A172 (cell line): ENCODE measurements around the gene ABCD3. TPM values are rescaled to one million over a fixed set of nuclear protein-coding genes. Genes with fewer than 3 reads are reported as not detected.
"Not testable (repeated sequence)": the region's sequence is repeated elsewhere in the genome, so short reads cannot be mapped to it uniquely, and the experiment has no call there.

ENCODE experiments used
- DNase-seq: peaks from one replicate; pipeline ENCODE4 v3.0.0-alpha.2; 2015; ENCODE audit warnings: low spot score
- total RNA-seq: library from RNA; depleted of rRNA; stranded (reverse); fragments of >200 nt; shearing (Covaris generic); gene quantifications from 2 replicates; pipeline ENCODE4 v1.2.3, GENCODE V29; 2014

The ABCD3 gene
- total RNA-seq, 1 experiment from 2014 or later = 50.4 TPM

- no peak for DNase-seq
Observed at GRCh38 chr1:94413311-94413710, 4.9 kb upstream of the ABCD3 start.

- peak; percentile 46 for DNase-seq
Observed at GRCh38 chr1:94416901-94417727, 1.1 kb upstream of the ABCD3 start.

GRCh38 chr1:94417728-94417977 is 536 bp upstream of the ABCD3 start:
- DNase-seq = no peak

GRCh38 chr1:94418664-94419655 is 771 bp downstream of the ABCD3 start:
- peak; percentile 32 for DNase-seq

- DNase-seq = no peak
Observed at GRCh38 chr1:94422115-94422820, 4.1 kb downstream of the ABCD3 start.

GRCh38 chr1:94425821-94426484 is 7.8 kb downstream of the ABCD3 start:
- DNase-seq = no peak

GRCh38 chr1:94426485-94426870 is 8.3 kb downstream of the ABCD3 start:
- not testable (repeated sequence) for DNase-seq

GRCh38 chr1:94428441-94428840 is 10.3 kb downstream of the ABCD3 start:
- DNase-seq = no peak

GRCh38 chr1:94428927-94429528 is 10.8 kb downstream of the ABCD3 start:
- DNase-seq = not testable (repeated sequence)

- not testable (repeated sequence) for DNase-seq
Observed at GRCh38 chr1:94430066-94430465, 11.9 kb downstream of the ABCD3 start.

GRCh38 chr1:94433866-94434265 is 15.7 kb downstream of the ABCD3 start:
- no peak for DNase-seq

GRCh38 chr1:94434365-94435045 is 16.3 kb downstream of the ABCD3 start:
- no peak for DNase-seq

GRCh38 chr1:94438692-94439276 is 20.6 kb downstream of the ABCD3 start:
- DNase-seq = no peak

GRCh38 chr1:94440088-94440487 is 21.9 kb downstream of the ABCD3 start:
- no peak for DNase-seq

GRCh38 chr1:94443067-94443466 is 24.9 kb downstream of the ABCD3 start:
- not testable (repeated sequence) for DNase-seq

- not testable (repeated sequence) for DNase-seq
Observed at GRCh38 chr1:94444819-94445218, 26.6 kb downstream of the ABCD3 start.

- DNase-seq = not testable (repeated sequence)
Observed at GRCh38 chr1:94445733-94446132, 27.5 kb downstream of the ABCD3 start.

- not testable (repeated sequence) for DNase-seq
Observed at GRCh38 chr1:94446177-94446576, 28.0 kb downstream of the ABCD3 start.

- not testable (repeated sequence) for DNase-seq
Observed at GRCh38 chr1:94448741-94449140, 30.6 kb downstream of the ABCD3 start.

GRCh38 chr1:94456736-94457135 is 38.5 kb downstream of the ABCD3 start:
- DNase-seq = no peak
